Kidney (tissue), 14 donors: ENCODE results near the gene DVL2. TPM values are rescaled to one million over a fixed set of nuclear protein-coding genes. Genes with fewer than 3 reads are reported as not detected.

ENCODE experiments used
- DNase-seq, 5 donors: peaks; one replicate each; pipeline ENCODE4 v3.0.0-alpha.2; 2013 to 2020
- FAIRE-seq: peaks from 2 replicates; lab custom pipeline; 2012; peaks lifted over from hg19 to GRCh38; lab: Jason Lieb, UNC
- H3K27ac ChIP-seq, 2 donors: one replicate each; pipeline ENCODE4 v1.7.0; 2013; ENCODE audit warnings: low read depth in 2 of 2, low read length in 2 of 2, inconsistent platforms in 1 of 2
- H3K27me3 ChIP-seq: one replicate; pipeline ENCODE4 v1.7.1; 2013; ENCODE audit warnings: low read length, inconsistent platforms; ENCODE audit not compliant: control insufficient read depth, insufficient read depth
- H3K36me3 ChIP-seq, 3 donors: one replicate each; pipeline versions ENCODE4 v1.7.0 to v1.7.1; 2013; ENCODE audit warnings: low read length in 3 of 3, control low read depth in 1 of 3, inconsistent platforms in 1 of 3; ENCODE audit not compliant: insufficient read depth in 3 of 3, control insufficient read depth in 2 of 3
- H3K4me1 ChIP-seq, 3 donors: one replicate each; pipeline versions ENCODE4 v1.7.0 to v1.7.1; 2013; ENCODE audit warnings: low read length in 3 of 3, inconsistent platforms in 1 of 3, low read depth in 1 of 3; ENCODE audit not compliant: control insufficient read depth in 2 of 3, insufficient read depth in 2 of 3
- H3K4me3 ChIP-seq, 3 donors: one replicate each; pipeline versions ENCODE4 v1.7.0 to v1.8.1; 2013; ENCODE audit warnings: low read length in 3 of 3, control low read depth in 1 of 3, inconsistent platforms in 1 of 3
- H3K9ac ChIP-seq, 3 donors: one replicate each; pipeline versions ENCODE4 v1.7.0 to v1.7.1; 2013; ENCODE audit warnings: low read length in 3 of 3, control low read depth in 1 of 3, inconsistent platforms in 1 of 3
- H3K9me3 ChIP-seq, 3 donors: one replicate each; pipeline versions ENCODE4 v1.7.0 to v1.7.1; 2013; ENCODE audit warnings: low read length in 3 of 3, control low read depth in 1 of 3, inconsistent platforms in 1 of 3; ENCODE audit not compliant: control insufficient read depth in 2 of 3, insufficient read depth in 1 of 3
- intact Hi-C: fragments of 100-400 bp; cut with DNase I; formaldehyde crosslinking; loops from one replicate; pipeline ENCODE4 v1.11.1; 2022
- polyA plus RNA-seq: library from polyadenylated mRNA; stranded (reverse); fragments of 350-450 nt; fragmentation: Illumina TruSeq; extraction: RNeasy Lipid Tissue Mini Kit (QIAGEN cat#74804); gene quantifications from one replicate; pipeline ENCODE4 v1.2.3, GENCODE V29; 2014; ENCODE audit warnings: low read depth, low replicate concordance; ENCODE audit not compliant: insufficient read depth
- total RNA-seq: library from RNA; stranded (reverse); fragmentation: NEBNext Ultra II Directional; extraction: Animal tissue kit (Norgen Biotek cat#: 25700); gene quantifications from one replicate; pipeline ENCODE4 v1.2.1, GENCODE V29; 2021
- TF ChIP-seq, protein P1 (sequence below): IDR thresholded peaks from 3 replicates; pipeline ENCODE4 v1.5.1; 2012; ENCODE audit warnings: mild to moderate bottlenecking, moderate library complexity, borderline replicate concordance; ENCODE audit not compliant: insufficient read depth; ENCODE audit errors: extremely low read depth
- donor health status: control.
- donor health status: control.
- donor health status: control.
- donor health status: control.
- donor health status: control.
- donor health status: DM: yes; HTN: yes; CAD: no.
- donor health status: Normal renal cell carcinoma (clear cell type).

Gene DVL2
- total and polyA plus RNA-seq, 2 donors from 2014 or later, result 18.0 to 35.8 TPM

DNA sequence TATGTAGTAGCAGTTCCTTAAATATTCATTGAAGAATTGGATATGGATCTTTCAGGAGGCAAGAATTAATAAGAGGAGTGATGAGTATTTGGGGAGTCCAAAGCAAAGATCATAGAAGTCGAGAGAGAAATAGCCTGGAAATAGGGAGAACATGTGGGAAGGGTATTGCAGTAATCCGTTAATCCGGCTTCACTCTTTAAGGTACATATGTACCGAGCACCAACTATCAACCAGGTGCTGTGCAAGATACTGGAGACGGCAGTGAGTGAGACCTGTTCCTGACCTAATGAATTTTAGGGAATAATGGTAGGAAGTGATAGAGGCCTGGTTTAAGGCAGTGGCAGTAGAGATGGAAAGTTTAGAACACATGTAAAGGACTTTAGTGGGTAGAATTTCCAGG, 18.8 kb upstream of the DVL2 start:
- H3K4me3 ChIP-seq, result peak overlapping the region; percentile 69 to 90 (median 86)
- peaks cover 5 to 25% (median 19%) of the 10 kb centered on the region in 3 donors for H3K4me1 ChIP-seq
- FAIRE-seq (no peak), DNase-seq (no peak)
- intact Hi-C loops, result no loop called here
- H3K36me3 ChIP-seq, result peaks cover 0 to 20% (median 6%) of the 10 kb centered on the region in 3 donors
- TF ChIP-seq, protein P1, sequence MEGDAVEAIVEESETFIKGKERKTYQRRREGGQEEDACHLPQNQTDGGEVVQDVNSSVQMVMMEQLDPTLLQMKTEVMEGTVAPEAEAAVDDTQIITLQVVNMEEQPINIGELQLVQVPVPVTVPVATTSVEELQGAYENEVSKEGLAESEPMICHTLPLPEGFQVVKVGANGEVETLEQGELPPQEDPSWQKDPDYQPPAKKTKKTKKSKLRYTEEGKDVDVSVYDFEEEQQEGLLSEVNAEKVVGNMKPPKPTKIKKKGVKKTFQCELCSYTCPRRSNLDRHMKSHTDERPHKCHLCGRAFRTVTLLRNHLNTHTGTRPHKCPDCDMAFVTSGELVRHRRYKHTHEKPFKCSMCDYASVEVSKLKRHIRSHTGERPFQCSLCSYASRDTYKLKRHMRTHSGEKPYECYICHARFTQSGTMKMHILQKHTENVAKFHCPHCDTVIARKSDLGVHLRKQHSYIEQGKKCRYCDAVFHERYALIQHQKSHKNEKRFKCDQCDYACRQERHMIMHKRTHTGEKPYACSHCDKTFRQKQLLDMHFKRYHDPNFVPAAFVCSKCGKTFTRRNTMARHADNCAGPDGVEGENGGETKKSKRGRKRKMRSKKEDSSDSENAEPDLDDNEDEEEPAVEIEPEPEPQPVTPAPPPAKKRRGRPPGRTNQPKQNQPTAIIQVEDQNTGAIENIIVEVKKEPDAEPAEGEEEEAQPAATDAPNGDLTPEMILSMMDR, result no peak
- H3K9ac ChIP-seq, result peak overlapping the region in 2 of 3 donors; percentile 31 to 91
- peak overlapping the region; percentile 99 to 100 for H3K27ac ChIP-seq
- no peaks in the 10 kb centered on the region for H3K9me3 ChIP-seq
- H3K27me3 ChIP-seq, result no peaks in the 10 kb centered on the region

DNA sequence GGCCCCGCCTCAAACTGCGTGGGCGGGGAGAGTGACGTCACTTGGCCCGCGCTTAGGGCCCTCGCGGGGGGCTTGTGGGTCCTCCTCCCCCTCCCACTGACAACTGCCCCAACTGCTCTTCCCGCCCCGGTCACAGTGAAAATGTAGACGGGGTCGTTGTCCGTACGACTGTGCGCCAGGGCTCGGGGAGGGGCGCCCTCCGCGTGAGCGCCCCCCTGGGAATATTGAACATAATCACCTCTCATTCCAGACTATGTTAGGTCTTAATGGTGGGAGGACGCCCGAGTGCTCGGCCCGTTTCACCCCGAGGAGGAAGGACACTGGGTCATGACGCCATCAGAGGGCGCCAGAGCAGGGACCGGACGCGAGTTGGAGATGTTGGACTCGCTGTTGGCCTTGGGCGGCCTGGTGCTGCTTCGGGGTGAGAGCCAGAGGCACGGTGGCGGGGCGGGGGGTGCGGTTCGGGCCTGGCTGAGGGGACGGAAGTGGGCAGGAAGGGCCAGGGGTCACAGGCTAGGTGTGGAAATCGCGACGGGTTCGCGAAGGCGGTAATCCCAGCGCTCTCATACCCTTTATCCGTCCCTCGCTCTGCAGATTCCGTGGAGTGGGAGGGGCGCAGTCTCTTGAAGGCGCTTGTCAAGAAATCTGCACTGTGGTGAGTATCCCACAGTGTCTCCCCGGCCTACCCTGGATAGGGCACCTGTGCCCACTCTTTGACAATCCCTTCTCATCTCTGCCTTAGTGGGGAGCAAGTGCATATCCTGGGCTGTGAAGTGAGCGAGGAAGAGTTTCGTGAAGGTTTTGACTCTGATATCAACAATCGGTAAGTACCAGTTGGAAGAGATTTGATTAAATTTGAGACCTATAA, 18.1 kb upstream of the DVL2 start, which contains the start of gene ELP5:
Gene ELP5, plus strand, starts transcription at position 40 of the 868 bp plus-strand sequence. Its CDS starts 336 bp downstream, at position 376.
- Histone ChIP-seq H3K9ac (peak within 1 kb of the TSS; percentile 57 to 97 (median 91)), H3K4me3 (peak within 1 kb of the TSS; percentile 73 to 90 (median 86)), H3K36me3 (peaks cover 0 to 19% (median 6%) of the 10 kb centered on the region in 3 donors), H3K27ac (peak within 1 kb of the TSS; percentile 99 to 100), H3K9me3 (no peaks in the 10 kb centered on the region), H3K27me3 (no peaks in the 10 kb centered on the region), H3K4me1 (peaks cover 5 to 25% (median 19%) of the 10 kb centered on the region in 3 donors)
- TF ChIP-seq, protein P1, result peak; percentile 31
- intact Hi-C loops, result no loop called here
- DNase-seq (peak; percentile 95 to 100 (median 97)), FAIRE-seq (no peak)

DNA sequence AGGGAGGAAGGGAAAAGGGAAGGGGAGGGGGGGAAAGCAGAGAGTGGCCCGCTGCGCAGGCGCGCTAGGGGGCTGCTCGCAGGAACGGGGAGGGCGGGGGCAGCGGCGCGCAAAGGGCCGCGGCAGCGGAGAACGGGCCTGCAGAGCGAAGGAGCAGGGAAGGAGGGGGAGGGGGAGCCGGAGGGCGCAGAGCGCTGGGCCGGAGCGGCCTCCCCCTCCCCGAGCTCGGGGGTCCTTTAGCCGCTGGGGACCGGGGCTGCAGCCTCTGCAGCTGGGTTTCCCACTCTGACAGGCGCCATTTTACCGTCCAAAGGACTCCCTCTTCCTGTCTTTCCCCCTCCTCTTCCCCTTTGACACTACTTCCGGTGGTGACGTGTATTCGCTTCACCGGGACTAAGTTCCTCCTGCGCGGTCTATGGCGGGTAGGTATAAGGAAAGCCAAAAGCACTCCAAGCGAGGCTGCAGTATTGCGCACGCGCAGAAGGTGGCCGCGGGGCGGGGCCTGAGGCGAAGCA, 17.4 kb upstream of the DVL2 start, which contains the start of gene CTDNEP1:
Gene CTDNEP1, minus strand, starts transcription at position 74 of the 515 bp plus-strand sequence. CDS start 438 bp downstream, outside the sequence.
- DNase-seq, result peak in 4 of 5 donors; percentile 99 to 100 (median 100)
- TF ChIP-seq, protein P1, result no peak
- intact Hi-C loops, result no loop called here
- peak; percentile 93 for FAIRE-seq
- Histone ChIP-seq H3K9ac (peak within 1 kb of the TSS; percentile 57 to 97 (median 91)), H3K27me3 (no peaks in the 10 kb centered on the region), H3K4me3 (peak within 1 kb of the TSS; percentile 73 to 90 (median 86)), H3K36me3 (peaks cover 0 to 13% (median 7%) of the 10 kb centered on the region in 3 donors), H3K9me3 (no peaks in the 10 kb centered on the region), H3K4me1 (peaks cover 5 to 25% (median 19%) of the 10 kb centered on the region in 3 donors), H3K27ac (peak within 1 kb of the TSS; percentile 99 to 100)
